Measurements from ENCODE around the gene FBXL16.

FBXL16 gene

DNA sequence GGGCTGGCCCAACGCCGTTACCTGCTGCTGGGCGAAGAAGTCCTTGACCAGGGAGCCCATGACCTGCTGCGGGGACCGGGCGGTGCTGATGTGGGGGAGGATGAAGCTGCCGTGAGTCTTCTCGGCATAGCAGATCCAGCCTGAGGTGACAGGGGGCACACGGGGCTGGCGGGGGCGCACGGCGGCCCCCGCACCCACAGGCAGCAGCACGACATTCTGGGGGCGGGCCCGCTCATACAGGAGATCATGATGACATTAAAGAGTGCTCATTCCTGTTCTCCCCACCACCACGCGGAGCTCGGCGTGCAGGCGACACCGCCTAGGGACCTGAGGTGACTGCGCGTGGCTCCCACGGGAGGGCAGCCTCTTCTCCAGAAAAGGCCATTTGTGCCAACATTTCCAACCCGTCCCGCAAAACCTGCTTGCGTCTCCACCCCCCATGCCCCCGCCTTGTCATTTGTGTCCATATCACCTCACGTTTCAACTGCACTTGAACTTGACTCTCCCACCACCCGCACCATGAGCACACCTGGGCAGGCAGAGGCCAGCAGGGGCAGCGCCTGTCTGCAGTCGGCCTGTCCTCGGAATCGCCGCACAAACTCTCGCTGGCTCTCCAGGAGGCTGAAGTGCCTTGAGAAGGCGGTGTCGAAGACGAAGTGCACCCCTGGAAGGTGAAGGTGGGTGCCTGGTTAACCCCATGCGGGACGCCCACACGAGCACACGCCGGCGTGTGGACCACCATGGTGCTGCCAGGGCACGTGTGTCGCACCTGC, 28.8 kb upstream of the FBXL16 start:
- no peak for DNase-seq

- DNase-seq: no peak
Observed at GRCh38 chr16:733382-734207, 28.0 kb upstream of the FBXL16 start.

DNA sequence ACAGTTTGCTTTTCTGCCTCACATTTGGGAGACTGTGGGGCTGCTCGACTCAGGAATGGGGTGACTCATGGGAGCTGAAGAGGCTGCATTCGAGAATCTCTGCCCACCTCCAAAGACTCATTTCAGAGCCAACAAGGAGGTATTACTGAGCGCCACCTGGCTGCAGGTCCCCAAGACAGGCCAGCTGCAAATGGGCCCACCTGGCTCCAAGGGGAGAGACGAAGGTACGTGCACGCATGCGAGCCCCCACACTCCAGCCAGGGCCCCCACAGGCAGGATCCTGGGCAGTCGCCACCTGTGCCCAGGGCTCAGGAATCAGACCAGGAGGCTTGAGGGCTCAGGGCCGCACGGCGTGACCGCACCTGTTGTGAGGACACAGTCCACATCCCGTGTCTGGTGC, 27.3 kb upstream of the FBXL16 start:
- no peak for DNase-seq

DNA sequence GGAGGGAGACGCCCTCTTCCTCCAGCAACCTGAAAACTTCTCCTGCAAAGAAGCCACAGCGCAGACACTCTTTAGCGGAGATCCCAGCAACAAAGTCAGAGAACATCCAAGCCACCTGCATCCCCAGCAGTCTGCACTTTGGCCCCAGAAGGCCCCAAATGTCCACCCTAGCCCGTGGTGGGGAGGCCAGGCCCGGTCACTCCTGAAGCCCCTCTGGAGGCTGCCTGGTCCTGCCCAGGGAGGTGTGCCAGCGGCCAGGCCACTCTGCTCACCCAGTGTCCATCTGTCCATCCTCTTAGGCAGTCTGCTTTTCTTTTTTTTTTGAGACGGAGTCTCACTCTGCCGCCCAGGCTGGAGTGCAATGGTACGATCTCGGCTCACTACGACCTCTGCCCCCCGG, 26.7 kb upstream of the FBXL16 start:
- DNase-seq: no peak

DNA sequence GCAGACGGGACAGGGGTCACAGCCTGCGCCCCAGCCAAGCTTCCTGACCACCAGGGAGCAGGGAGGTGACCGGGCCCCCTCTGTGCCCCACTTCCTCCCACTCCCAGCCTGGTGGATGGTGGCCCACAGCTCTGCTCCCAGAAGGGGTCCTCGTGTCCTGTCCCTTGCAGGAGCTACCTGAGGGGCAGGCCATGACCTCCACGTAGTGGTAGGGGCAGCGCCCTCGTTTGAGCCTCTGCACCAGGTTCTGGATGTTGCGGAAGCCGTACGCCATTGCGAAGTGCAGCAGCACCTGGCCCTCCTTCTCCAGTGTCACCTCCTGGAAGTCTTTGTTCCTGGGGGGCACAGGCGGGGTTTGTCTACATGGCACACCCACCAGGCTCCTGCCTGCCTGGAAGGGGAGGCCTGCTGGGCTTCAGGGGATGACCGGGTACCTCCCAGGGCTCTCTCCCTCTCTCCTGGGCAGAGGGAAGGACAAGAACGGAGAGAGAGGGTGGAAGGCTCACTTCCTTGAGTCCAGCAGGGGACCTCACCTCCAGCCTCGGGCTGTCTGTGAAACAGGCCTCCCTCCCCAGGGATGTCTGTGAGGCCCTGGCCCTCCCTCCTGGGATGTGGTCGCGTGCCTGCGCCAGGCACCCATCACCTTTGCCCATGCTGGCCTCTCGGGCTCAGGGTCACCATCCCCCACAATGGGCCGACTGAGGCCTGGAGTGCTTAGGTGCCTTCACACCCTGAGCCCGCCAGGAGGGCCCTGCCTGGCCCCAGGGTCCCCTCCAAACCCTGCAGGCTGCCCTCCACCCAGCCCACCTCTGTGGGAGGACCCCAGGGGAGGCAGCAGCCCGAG, 25.3 kb upstream of the FBXL16 start:
- DNase-seq: no peak

DNA sequence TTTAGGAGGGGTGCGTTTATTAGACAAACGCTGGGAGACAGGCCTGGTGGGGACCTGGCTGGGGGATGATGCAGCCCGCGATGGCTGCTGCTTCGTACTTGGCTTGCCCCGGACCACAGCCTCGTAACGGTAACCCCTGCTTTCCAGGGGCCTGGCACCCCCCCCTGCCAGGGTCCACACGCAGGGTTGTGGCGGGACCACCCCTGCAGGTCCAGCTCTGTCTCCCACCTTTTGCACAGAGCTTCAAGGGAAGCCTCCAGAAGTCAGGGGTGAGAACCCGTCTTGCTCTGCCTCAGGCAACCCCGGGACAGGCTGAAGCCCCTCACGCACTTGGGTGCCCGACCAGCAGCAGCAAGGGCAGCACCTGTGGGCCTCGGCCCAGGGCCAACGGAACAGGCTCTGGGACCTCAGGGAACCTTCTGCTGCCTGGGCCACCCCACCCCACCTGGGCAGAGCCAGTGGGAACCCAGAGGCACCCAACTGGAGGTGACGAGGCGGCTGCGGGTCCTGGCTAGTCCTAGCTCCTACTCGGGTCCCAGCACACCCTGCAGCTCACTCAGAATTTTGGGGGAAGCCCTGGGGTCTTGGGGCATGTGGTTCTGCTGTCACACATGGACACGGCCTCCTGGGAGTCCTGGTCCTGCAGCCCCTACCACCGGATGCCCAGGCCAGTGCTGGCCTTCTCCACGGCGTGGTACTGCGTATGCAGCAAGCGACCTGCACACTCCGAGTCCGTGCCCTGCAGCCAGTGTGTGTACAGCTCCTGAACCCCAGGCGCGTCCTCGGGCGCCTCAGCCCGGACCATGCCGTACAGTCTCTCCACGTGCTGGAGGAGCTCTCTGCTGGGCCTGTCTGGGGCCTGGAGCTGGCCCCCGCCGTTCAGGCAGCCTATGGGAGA, 24.4 kb upstream of the FBXL16 start:
- DNase-seq: no peak

- DNase-seq: no peak
Observed at GRCh38 chr16:728890-729744, 23.5 kb upstream of the FBXL16 start.

GRCh38 chr16:728131-728889, 22.7 kb upstream of the FBXL16 start:
- peak; percentile 72 for DNase-seq

DNA sequence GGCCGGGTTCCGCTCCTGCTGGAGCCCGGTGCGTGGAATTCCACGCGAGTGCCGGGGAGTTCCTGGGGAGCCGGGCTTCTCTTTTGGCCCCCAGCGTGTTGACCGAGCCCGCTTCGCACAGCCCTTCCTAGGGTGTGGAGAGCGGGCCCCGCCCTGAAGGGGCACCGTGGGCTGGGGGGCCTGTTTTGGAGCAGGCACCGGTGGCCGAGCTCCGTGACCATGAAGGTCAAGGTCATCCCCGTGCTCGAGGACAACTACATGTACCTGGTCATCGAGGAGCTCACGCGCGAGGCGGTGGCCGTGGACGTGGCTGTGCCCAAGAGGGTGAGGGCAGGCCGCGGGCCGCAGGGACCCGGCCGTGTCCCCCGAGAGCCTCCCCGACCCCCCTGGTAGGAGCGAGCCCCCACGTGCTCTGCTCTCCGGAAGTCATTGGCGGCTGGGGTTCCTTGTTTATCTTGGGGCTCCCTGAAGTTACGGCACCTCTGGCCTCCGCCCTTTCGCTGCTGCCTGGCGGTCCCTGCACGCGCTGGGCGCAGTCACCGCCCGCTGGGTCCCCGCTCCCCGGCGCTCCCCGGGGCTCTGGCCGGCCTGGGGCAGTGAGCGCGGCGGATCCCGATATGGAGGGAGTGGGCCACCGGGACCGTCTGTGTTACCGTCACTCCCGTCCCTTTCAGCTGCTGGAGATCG, 21.8 kb upstream of the FBXL16 start:
- DNase-seq: no peak

DNA sequence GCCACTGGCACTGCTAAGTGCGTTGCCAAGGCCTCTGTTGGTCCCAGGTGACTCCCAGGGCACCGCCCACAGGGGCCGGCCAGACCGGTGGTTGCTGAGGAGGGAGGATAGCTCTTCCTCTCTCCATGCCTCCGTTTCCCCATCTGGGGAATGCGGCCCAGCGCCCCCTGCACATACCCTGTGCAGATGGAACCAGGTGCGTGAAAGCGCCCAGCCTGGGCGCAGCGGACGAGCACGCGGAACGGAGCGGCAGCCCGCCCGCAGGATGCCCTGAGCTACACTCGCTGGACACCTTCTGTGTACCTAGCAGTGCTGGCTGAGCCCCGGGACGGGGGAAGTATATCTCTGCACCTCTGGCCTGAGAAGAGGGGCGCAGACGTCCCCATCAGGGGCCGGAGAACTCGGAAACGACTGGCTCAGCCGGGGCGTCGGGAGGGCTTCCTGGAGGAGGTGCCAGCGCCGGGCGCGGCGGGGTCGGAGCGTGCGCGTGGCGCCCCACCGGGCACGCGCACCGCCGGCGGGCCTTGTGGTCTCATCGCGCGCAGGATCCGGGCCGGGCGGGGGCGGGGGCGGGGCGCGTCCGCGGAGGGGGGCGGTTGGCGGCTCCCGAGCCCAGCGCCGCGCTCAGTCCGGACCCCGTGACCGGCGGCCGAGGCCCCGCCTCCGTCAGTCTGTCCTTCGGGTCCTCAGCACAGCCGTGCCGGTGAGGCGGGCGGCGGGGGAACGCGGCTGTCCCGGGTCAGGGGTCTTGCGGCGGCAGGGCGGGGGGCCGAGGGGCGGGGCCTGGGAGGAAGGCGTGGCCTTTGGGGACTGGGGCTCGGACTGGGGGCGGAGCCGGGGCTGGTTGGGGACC, 21.1 kb upstream of the FBXL16 start, which contains the start of the genes CCDC78 and HAGHL:
CCDC78 (minus strand) TSS at position 6 of the 853 bp plus-strand sequence. CDS start 76 bp downstream, outside the sequence.
HAGHL (plus strand) TSS at position 669 of the 853 bp plus-strand sequence. CDS start 404 bp downstream, outside the sequence.
- DNase-seq: peak; percentile 34

- DNase-seq: no peak
Observed at GRCh38 chr16:726188-726437, 20.5 kb upstream of the FBXL16 start.

DNA sequence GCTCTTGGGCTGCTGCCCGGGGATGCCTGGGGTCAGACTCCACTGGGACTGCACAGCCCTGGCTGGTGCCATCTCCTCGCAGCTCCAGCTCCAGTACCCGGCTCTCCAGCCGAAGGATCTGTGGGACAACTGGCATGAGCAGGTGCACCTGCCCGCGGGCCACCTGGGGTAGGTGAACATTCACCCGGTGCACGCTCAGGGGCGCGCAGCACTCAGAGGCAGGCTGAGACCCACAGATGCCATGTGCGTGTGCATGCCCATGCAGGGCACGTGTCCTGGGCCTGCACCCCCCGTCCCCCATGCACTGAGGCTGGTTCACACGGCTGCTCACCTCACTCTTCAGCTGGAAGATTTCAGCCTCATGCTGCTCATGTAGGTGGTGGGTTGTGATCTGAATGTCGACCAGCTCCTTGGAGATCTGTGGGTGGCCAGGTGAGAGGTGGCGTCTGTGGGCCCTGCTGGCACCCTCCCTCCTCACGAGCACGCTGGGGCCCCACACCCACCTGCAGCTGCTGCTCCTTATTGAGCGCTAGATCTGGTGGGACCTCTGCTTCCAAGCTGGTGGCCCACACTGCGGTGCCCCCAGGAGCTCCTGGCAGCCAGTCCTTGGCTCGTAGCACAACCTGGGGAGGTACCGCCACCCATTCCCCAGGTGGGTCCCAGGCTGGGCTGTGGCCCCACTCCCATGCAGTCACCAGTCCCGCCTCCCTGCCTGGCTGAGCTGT, 20.0 kb upstream of the FBXL16 start:
- no peak for DNase-seq

- no peak for DNase-seq
Observed at GRCh38 chr16:725041-725376, 19.4 kb upstream of the FBXL16 start.

DNA sequence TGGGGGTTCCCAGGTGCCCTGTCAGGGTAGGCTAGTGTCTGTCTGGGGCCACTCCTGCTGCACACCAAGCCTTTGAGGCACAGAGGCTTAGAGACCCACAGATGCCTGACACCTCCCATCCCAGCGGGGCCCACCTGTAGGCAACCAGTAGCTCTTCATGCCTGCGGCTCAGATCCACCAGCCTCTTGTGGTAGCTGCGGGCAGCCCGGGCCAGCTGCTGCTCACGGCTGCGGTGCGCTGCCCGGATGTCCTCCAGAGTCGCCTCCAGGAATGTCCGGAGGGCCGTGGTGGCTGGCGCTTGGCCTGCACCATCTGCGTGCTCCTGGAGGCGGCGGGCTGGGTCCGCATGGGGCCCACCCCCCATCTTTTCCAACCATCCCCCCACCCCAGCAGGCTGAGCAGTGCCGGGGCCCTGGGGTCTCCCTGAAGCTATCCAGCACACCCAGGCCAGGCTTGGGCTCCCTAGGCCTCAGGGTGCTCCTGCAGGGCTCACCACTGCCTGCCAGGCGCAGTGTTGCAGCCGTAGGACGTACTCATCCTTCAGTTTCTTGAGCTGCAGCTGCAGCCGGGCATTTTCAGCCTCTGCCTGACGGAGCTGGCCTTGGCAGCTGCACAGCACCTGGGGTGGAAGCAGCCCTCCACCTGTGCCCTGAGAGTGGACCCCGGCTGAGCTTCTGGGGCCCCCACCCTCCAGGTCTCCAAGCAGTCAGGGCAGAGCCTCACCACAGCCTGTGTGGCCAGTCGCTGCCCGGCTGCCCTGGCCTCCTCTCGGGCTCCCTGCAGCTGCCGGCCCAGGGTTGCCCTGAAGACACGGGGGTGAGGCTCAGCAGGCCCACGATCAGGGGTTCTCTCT, 18.8 kb upstream of the FBXL16 start:
- no peak for DNase-seq

DNA sequence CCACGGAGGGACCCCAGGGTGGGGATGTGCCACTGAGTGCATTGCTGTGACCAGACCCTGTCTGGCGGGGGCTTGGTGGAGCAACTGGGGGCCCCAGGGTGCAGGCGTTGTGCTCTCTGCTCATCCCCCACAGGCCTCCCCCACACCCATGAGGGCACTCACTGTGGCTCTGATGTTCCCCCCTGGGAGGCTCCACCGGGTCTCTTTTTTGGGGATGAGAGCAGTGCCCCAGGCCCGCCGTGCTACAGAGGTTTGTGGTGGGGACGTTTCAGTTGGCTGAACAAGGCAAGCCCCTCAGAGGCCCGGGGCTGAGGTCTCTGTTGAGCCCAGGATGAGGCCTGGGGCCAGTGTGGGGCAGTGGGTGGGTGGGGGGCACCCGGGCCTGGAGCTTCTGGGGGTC, 18.1 kb upstream of the FBXL16 start:
- DNase-seq: no peak

DNA sequence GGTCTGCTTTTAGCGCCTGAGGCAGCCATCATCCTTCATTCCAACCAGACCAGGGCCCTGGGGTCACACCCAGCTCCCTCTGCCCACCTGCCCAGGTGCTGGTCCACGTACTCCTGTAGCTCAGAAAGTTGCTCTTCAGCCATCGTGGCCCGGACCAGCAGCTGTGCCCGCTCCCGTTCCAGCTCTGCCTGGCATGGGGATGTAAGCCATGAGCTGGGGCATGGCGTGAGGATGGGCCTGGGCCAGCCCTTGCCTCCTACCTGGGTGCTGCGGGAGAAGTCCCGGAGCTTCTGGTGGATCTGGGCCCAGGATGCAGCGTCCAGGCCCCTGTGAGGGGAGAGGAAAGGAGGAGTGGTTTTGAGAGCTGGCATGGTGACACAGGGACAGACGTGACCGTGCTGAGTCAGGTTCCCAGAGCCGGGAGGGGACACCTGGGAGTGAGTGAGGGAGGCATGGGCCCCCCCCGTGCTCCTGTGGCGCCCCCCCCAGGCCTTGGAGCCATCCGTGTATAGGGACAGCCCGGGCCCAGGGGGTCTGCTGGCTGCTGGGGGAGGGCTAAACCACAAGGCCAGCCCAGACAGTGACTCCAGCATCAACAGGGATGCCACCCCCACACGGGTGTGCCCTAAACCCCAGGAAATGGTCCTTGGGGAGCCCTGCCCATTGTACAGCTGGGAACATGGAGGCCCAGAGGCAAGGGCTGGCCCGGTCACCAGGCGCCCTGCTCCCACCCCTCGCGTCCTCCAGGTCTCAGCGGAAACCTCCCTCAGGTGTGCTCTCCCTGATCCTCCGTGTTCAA, 17.4 kb upstream of the FBXL16 start:
- DNase-seq: no peak

Measured in fibroblast of upper back skin (primary cell).